GM12873 (cell line): ENCODE measurements around the gene BICC1.

Experiments
- CTCF ChIP-seq: IDR thresholded peaks from 2 replicates; pipeline ENCODE4 v1.5.1; 2012; ENCODE audit warnings: low read depth, mild to moderate bottlenecking, moderate library complexity, low read length, control low read depth; ENCODE audit not compliant: insufficient read depth; ENCODE audit errors: missing control alignments

BICC1 gene

GRCh38 chr10:58555930-58556311 lies 43.2 kb downstream of the BICC1 start:
- TF ChIP-seq CTCF, result no peak

GRCh38 chr10:58556516-58557165 lies 44.0 kb downstream of the BICC1 start:
- no peak for TF ChIP-seq CTCF

GRCh38 chr10:58557714-58558113 lies 45.0 kb downstream of the BICC1 start:
- TF ChIP-seq CTCF, result no peak

GRCh38 chr10:58560068-58560467 lies 47.4 kb downstream of the BICC1 start:
- no peak for TF ChIP-seq CTCF

- no peak for TF ChIP-seq CTCF
Observed at GRCh38 chr10:58565271-58565670, 52.6 kb downstream of the BICC1 start.

GRCh38 chr10:58567652-58568051 lies 55.0 kb downstream of the BICC1 start:
- TF ChIP-seq CTCF, result no peak

- no peak for TF ChIP-seq CTCF
Observed at GRCh38 chr10:58568428-58568935, 55.8 kb downstream of the BICC1 start.
